ENCODE results near the gene NRIP1.

The NRIP1 gene

DNA sequence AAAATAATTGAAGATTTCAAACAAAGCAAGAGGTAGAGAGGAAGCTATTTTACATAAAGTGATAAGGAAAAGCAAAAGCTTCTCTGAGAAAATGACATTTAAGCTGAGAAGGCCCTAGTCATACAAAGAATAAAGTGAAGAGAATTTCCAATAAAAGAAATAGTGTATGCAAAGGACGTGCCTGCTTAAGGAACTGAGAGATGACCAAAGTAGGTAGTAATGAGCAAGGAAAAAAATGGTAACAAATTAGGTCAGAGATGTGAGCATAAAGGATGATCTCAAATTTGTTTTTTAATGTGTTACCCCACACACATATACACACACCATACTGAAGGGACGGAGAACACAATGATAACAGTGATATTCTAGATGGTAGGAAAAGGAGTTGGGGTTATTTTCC, 46.4 kb downstream of the NRIP1 start:
- TF ChIP-seq, protein P1, sequence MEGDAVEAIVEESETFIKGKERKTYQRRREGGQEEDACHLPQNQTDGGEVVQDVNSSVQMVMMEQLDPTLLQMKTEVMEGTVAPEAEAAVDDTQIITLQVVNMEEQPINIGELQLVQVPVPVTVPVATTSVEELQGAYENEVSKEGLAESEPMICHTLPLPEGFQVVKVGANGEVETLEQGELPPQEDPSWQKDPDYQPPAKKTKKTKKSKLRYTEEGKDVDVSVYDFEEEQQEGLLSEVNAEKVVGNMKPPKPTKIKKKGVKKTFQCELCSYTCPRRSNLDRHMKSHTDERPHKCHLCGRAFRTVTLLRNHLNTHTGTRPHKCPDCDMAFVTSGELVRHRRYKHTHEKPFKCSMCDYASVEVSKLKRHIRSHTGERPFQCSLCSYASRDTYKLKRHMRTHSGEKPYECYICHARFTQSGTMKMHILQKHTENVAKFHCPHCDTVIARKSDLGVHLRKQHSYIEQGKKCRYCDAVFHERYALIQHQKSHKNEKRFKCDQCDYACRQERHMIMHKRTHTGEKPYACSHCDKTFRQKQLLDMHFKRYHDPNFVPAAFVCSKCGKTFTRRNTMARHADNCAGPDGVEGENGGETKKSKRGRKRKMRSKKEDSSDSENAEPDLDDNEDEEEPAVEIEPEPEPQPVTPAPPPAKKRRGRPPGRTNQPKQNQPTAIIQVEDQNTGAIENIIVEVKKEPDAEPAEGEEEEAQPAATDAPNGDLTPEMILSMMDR (conservative IDR thresholded peaks at IDR 0.05; ENCODE audit: low read depth, low read length) = no peak
- H3K4me3 ChIP-seq (ENCODE audit: low read length) = no peak overlapping the region
- no peak for DNase-seq (ENCODE audit: low read depth)

DNA sequence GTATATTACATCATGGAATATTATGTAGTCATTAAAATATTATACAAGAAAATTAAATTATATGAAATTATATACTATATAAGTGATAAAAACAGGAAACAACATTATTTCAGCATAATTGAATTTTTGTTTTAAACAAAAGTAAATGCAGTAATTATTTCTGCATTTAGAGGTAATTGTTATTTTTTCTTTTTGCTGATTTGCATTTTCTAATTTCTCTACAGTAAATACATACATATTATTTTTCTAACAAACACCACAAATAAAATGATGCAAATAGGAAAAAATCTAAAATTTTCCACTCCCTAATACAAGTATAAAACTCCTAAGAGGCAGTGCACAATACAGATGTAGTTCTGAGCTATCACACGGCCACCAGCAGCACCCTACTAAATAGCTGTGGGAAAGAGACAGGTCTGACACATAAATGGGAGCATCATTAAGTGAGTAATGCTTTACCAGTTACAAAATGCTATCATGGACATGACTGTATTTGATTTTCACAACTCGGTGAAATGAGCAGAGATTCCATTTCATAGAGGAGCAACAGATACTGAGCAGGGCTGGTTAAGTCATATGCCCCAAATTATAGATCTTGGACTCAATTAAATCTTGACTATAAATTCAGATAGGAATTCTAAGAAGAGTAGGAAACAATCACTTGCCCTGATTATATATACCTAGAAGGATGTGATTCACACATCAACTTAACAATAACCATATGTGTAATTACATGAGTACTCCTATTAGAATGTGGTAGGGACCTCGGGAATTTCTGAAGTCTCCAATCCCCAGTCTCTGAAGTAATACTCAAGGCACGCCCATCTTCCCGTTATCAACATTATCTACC, 49.0 kb downstream of the NRIP1 start:
- DNase-seq (ENCODE audit: low read depth) = no peak
- H3K4me3 ChIP-seq (ENCODE audit: low read length) = no peak overlapping the region
- TF ChIP-seq, protein P1 (conservative IDR thresholded peaks at IDR 0.05; ENCODE audit: low read depth, low read length) = no peak

DNA sequence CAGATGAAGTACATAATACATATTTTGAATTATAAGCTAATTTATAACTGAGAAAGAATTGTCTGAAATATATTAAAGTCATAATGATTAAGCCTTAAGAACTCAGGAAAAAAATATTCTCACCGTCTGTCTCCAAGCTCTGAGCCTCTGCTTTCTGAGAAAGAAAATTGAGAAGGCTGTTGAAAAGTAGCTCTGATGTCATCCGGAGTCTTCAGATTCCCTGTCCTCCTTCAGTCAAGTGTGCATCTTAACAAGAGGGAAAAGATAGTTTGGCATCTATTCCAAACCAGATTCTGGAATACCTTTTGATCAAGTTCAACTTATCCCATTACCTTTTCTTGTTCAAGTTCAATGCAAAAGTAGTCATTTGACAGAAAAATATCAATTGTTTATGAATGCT, 50.6 kb downstream of the NRIP1 start:
- H3K4me3 ChIP-seq (ENCODE audit: low read length) = no peak overlapping the region
- TF ChIP-seq, protein P1 (conservative IDR thresholded peaks at IDR 0.05; ENCODE audit: low read depth, low read length) = no peak
- no peak for DNase-seq (ENCODE audit: low read depth)

- H3K4me3 ChIP-seq (ENCODE audit: low read length) = no peak overlapping the region
- DNase-seq (ENCODE audit: low read depth) = no peak
- TF ChIP-seq, protein P1 (conservative IDR thresholded peaks at IDR 0.05; ENCODE audit: low read depth, low read length) = no peak
Measured at GRCh38 chr21:15011967-15012366, 52.8 kb downstream of the NRIP1 start.

DNA sequence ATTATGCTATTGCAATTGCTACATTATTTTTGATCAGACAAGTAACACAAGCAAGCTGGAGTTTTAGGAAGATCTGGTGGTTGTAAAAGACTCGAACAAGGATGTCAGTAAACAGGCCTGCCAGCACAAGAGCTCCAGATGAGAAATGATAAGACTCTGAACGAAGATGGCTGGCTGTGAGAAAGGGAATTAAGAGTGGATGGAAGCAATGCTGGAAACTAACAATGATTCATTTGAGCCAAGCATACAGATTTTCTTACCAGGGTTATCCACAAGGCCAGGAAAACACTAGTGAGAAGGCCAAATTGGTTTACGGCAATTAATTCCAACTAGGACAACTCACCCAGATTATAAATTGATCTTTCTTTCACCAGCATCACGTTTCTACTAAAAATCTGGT, 54.2 kb downstream of the NRIP1 start:
- no peak for DNase-seq (ENCODE audit: low read depth)
- H3K4me3 ChIP-seq (ENCODE audit: low read length) = no peak overlapping the region
- TF ChIP-seq, protein P1 (conservative IDR thresholded peaks at IDR 0.05; ENCODE audit: low read depth, low read length) = no peak

DNA sequence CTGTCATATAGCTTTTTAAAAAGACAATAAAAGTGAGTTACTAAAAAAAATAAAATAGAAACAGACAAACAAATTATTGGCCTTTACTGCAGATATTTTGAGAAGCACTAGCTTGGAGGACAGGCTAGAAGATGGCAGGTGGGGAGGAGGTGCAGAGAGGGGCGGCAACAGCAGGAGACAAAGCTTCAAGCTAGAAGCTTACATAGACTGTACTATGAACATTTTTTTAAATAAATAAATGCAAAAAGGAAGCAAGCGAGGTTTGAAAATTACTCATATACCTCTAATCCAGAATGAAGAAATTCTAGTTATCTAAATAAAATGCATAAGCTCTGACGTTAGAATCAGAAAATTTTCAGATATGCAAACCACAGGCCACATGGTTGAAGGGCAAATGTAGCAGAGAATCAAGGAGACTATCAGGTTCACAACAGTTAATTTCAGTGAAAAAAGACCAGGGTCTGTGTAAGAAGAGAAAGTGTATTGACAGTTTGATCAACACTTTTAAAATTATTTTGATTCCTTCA, 54.9 kb downstream of the NRIP1 start:
- H3K4me3 ChIP-seq (ENCODE audit: low read length) = no peak overlapping the region
- DNase-seq (ENCODE audit: low read depth) = no peak
- TF ChIP-seq, protein P1 (conservative IDR thresholded peaks at IDR 0.05; ENCODE audit: low read depth, low read length) = no peak

Data from retinal pigment epithelial cell (primary cell).